Left renal pelvis (tissue), 4 donors: ENCODE results near the gene CDK16. TPM values are rescaled to one million over a fixed set of nuclear protein-coding genes. Genes with fewer than 3 reads are reported as not detected.

Experiments
- DNase-seq, 4 donors: peaks; one replicate each; pipeline ENCODE4 v3.0.0-alpha.2; 2013; ENCODE audit warnings: low read depth in 4 of 4, low spot score in 3 of 4
- polyA plus RNA-seq, 4 donors: library from polyadenylated mRNA; unstranded; fragments of 120-200 nt; gene quantifications; one replicate each; pipeline ENCODE4 v1.2.1, GENCODE V29; 2013; ENCODE audit not compliant: insufficient read length in 4 of 4

Gene CDK16
- polyA plus RNA-seq, 4 donors = 97.1 to 134 (median 110) TPM

DNA sequence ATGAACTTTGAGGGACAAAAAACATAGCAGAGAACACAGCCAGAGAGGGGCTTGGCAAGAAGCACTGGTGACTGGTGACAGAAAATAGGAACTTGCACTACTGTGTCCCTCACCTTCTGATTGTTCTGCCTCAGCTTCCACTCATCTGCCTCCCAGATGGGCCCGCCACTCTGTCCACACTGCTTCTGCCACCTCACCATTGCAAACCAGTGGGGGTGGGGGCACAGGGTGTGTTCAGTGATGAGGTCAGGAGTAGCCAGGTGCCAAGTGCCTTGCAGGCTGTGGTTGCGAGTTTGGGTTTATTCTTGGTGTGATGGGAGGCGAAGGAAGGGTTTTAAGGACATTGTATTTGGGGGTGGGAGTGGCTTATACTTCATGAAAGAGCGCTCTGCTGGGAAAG is 34.0 kb upstream of the CDK16 start:
- DNase-seq = no peak

DNA sequence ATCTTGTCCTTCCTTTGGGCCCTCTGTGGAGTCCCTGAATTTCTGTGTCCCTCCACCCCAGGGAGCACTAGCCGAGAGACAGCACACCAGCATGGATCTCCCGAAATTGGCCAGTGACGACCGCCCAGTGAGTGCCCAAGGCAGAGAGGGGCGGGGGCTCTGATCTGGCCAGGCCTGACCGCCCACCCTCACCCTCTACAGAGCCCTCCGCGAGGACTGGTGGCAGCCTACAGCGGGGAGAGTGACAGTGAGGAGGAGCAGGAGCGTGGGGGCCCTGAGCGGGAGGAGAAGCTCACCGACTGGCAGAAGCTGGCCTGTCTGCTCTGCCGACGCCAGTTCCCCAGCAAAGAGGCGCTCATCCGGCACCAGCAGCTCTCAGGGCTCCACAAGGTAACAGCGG is 33.2 kb upstream of the CDK16 start:
- no peak for DNase-seq

DNA sequence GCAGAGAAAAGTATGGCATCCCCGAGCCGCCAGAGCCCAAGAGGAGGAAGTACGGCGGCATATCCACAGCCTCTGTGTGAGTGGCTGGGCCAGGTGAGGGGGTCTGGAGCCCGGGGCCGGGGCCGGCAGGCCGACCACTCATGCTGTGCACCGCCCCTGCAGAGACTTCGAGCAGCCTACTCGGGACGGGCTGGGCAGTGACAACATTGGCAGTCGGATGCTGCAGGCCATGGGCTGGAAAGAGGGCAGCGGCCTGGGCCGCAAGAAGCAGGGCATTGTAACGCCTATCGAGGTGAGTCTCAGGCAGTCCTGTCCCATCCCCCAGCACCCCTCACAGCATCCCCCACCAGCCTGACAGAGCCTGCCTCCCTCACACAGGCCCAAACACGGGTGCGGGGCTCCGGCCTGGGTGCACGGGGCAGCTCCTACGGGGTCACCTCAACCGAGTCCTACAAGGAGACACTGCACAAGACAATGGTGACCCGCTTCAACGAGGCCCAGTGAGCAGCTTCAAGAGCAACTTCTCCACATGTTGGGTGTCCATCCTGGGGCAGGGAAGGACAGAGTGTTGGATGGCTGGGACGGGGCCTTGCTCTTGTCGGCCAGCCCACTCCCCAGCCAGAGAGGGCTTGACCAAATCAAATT is 32.3 kb upstream of the CDK16 start:
- DNase-seq = no peak

DNA sequence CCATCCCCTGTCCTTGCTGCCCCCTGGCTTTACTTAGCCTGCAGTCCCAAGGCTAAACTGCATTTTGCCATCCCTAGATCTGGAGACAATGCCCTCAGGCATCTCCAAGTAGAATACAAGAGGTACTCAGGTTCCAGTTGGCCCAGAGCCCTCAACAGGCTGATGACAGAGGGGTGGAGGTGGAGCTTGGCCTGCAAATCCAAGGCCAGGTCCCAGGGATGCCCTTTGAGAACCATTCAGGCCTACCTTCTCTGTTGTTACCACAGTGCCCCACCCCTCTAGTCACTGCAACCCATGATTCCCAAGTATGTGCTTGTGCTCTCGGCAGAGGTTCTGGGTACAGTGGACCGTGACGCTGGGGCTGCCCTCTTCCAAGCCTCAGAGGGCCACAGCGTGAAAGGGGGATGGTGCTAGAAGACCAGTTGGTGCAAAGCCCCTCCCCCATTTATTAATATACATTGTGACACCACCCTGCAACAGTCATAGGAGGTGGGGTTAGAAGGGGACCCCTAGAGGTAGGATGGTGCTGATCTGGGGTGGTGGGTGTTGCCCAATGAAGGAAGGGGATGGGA is 31.3 kb upstream of the CDK16 start:
- DNase-seq = no peak

DNA sequence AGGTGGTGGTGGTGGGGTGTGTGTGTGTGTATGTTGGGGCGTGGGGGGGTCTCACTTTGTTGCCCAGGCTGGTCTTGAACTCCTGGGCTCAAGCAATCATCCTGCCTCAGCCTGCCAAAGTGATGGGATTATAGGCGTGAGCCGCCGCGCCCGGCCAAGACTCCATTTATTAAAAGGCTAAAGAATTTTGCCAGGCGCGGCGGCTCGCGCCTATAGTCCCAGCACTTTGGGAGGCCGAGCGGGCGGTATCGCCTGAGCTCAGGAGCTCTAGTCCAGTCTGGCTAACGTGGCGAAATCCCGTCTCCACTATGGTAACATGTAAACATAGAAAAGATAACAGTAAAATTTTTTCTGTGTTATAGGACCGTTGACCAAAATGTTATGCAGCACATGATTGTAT is 28.6 kb upstream of the CDK16 start:
- no peak for DNase-seq

DNA sequence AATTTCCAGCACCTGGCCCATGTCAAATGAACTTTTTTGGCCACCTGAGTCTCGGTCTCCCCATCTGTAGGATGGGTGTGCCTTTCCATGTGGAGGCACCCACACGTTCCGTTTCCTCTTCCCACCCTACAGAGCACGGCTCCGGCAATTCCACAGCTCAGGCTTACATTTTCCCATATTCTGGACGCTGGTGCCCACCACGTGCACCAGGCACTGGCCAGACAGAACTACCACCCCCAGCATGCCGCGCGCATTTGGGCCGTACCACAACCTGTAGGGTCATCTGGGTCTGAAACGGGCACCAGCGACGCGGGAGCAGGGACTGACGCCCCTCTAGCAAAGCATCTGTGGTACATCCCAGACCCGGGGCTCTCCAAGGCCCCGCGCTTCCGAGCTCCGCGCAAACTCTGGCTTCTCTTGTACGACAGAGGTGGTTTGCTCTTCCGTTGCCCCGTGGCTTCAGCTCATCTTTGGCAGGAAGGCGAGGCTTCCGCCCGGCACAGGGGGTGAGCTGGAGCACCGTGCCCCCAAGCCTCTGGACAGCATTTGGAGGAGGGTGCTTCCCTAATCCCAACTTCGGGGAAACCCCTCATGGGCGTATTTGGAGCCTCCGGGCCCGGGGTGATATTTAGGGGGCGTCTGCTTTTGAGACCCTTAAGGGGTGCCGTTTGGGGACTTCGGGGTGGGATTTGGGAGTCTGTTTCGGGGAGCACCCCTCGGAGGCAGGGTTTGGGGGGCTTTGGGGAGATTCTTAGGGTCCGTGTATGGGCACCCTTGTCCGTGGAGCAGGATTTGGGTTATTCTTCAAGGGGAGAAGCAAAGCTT is 27.8 kb upstream of the CDK16 start:
- peak; percentile 52 to 82 (median 63) for DNase-seq

DNA sequence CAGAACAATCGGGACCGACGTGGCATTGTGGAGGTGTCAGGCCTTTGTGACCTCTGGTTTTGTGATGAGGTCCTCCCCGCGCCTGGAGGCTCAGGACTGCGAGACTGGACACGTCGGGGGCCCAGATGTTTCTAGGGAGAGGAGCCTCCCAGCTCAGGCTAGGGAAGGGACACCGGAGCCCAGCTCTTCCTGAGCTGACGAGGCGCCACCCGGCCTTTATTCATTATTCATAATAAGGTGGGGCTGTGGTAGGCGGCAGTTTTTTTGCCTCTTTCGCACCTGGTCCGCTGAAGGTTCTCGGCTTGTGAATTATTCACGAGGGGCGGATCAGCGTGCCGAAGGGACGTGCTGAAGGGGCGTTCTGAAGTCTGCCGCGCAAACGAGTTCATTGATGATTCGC is 27.1 kb upstream of the CDK16 start:
- no peak for DNase-seq

DNA sequence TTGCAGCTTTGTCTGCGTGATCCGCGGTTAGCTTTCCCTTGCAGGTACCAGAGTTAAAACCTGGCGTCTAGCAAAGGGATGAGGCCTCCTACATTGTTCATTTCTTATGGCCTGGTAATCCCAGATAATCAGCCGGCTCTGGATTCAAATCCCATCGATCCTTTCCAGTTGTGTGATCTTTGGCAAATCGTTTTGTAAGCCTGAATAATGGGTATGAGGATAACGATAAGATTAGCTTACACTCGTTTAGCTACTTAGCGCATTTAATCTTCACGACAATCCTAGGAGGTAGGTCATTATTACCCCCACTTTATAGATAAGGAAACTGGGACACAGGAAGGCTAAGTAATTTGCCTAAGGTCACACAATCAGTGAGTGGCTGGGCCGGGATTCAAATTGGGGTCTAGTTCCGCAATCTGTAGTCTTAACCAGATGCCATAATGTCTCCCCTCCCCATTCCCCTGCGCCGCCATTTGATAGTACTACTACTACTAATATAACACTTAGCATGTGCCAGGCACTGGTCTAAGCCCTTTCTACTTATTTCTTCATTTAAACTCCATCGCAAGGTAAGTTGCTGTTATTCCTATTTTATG is 26.6 kb upstream of the CDK16 start:
- no peak for DNase-seq

DNA sequence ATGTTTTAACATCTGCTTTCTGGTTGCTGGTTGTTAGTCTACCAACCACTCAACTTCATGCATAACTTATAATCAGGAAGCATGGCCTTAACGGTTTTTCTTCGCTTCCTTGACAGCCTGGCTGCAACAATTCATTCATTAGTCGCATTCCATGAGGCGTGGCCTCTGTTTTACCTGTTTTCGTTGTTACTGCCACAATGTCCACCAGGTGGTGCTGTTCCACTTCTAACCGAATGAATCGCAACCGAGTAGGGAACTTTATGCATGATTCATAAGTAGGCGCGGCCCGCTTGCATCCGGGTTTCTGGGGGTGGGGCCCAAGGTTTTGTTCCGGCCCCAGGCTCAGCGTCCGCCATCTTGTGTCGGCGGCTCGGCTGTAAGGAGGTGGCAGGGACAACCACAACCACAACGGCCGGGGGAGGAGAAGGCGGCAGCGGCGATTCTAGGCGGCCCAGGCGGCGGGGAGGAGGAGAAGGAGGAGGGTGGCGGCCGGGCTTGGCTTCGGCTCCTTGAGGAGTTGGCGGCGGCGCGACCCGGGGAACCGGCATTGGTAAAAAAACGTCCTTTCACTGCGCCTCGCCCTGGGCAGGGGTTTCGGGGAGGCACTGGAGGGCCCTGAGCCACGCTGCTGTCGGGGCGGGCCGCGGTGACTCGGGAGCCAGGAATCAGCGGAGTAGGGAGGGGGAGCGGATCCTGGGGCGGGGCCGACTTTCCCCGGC is 24.8 kb upstream of the CDK16 start, which contains the start of gene UBA1:
Gene UBA1 (plus strand): TSS at position 355 of the 719 bp plus-strand sequence. CDS start 4,974 bp downstream, outside the sequence.
- peak; percentile 86 to 90 (median 88) for DNase-seq

DNA sequence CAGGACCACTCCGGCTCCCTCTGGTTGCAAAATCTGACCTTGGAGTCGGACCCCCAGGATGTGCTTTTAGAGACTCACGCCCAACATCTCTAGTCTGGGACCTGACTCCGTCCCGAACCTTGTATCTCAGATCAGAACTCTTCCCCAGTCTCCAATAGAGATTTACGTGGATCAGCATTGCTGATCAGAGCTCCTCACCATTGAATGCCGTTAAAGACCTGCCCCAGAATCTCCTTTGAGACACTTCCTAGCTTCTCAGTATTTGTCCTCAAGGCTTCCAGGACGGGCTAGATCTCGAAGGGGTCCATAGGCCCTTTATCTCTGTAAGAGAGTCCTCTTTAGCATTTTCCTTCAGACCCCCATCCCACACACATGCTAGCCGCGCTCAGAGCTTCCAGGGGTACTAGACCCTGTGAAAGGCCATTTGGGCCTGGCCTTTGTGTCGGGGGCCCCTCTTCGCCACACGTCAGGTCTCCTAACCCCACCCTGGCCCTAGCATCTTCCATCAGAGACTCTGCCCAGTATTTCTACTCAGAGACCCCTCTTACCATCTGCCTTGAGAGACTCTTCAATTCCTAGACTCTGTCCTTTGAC is 24.2 kb upstream of the CDK16 start:
- no peak for DNase-seq

DNA sequence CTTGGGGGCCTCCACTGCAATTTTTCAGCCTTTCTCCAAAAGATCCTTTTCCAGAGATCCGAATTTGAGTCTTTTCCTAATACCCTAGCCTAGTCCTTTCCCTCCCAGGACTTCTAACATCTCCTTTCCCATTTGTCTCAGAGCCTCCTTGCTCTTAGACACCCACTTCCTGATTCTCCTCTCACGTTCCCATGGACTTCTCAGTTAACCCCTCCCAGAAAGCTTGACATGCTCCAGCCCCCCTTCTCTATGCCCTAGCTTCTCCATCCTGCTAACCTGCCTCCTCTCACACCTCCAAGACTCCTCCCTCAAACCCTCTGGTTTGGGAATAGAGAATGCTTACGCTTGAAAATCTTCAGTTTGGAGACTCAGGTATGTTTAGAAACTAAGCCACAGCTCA is 22.4 kb upstream of the CDK16 start:
- DNase-seq = no peak

DNA sequence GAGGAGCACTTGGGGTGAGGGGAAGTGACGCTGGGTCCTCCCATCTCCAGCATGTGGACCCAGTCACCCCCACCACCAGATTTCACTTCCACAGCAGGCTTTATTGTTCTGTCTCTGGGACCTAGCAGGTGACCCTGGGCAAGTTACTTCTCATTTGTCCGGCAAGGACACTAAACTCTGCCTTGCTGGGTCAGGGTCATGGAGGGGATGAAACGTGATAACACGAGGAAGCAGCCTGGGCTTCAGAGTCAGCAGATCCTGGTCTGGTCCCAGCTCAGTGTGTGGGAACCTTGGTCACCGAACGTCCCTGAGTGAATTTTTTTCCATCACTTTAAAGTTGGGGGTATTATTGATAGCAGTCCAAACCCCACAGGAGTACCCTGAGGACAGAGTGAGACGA is 21.0 kb upstream of the CDK16 start:
- DNase-seq = no peak

DNA sequence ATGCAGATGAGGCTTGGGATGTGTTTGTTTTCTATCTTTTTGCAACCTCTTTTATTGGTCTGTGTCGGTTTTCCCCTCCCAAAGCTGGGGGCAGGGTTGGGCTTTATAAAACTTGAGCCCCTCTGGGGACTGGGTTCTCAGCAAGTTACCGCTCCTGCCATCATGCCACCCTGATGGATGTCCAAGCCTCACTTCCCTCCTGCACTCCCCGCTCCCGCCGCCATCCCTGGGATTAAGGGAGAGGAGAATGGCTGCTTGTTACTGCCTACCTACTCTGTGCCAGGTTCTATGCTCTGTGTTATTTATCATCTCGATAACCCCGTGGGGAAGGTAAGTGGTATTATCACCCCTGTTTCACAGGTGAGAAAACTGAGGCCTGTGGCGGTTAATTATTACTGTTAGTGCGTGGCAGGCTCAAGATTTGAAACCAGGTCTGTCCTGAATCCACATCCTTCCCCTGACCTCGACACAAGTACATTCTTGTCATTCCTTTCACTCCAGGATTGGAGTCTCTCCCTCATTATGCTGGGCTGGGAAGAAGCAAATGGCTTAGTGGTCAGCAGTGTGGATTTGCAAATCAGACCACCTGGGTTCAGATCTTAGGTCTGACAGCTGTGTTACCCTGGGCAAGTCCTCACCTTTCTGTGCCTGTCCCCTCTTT is 20.3 kb upstream of the CDK16 start:
- no peak for DNase-seq

DNA sequence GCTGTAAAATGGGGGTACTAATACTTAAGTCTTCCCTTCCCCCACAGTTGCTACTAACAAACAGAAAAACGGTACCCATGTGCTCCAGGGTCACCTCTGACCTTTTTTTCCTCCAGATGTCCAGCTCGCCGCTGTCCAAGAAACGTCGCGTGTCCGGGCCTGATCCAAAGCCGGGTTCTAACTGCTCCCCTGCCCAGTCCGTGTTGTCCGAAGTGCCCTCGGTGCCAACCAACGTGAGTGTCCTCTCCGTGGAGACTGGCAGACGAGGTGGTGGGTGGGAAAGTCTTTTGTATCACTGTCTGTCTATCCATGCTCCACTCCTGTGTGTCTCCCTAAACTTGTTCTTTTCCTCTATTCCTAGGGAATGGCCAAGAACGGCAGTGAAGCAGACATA is 19.8 kb upstream of the CDK16 start:
- DNase-seq = no peak

DNA sequence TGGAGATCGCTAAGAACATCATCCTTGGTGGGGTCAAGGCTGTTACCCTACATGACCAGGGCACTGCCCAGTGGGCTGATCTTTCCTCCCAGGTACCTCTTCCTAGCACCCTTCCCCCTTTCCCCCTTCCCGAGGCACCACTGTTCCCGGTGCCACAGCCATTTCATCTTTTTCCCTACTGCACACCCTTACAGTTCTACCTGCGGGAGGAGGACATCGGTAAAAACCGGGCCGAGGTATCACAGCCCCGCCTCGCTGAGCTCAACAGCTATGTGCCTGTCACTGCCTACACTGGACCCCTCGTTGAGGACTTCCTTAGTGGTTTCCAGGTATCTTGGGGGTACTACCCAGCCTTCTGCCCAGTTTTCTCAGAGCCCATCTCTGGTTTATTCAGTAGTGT is 19.2 kb upstream of the CDK16 start:
- no peak for DNase-seq

DNA sequence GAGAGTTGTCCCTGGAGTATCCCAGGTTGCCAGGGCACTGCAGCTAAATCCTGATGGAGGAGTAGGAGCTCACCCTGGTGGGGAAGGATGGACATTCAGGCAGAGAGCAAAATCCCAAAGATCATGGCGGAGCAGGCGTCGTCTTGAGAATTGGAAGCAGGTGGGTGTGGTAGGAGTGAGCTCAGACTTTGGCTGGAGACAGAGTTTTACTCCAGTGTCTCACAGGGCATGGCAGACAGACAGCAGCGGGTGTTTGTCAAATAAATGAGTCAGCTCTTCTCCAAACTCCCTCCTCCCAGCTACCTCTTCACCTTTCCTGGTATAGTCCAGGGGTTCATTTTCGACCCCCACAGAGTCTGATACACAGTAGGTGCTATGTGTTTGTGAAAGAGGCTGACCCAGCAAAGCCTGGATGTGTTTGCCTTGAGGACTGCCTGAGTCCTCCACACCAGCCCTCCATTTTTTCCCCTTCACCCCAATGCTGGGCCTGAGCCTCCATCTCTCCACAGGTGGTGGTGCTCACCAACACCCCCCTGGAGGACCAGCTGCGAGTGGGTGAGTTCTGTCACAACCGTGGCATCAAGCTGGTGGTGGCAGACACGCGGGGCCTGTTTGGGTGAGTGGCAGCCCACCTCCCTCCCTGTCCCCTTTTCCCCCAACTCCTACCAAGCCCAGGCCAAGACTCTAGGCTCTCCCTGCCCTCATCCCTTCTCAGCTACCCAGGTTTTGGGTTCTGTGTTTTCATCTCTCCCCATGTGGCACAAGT is 17.9 kb upstream of the CDK16 start:
- DNase-seq = no peak

DNA sequence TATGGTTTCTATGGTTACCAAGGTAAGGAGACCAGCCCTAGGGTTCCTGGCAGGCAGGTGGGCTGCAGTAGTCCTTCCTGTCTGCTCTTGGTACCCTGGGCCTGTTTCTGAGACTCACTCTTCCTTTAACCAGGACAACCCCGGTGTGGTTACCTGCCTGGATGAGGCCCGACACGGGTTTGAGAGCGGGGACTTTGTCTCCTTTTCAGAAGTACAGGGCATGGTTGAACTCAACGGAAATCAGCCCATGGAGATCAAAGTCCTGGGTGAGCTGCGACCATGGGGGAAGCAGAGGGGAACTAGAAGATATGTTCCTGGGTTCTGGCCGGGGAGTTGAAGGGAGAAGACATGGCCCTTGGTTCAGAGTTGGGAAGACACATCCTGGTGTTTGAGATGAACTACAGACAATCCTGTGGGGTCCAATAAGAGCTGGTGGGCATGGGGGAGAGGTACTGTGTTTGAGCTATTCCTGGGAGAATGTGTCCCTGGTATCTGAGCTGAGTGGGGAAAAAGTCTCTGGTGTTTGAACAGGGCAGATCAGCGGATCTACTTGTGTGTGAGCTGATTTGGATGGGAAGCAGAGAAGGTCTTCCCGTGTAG is 17.0 kb upstream of the CDK16 start:
- no peak for DNase-seq

DNA sequence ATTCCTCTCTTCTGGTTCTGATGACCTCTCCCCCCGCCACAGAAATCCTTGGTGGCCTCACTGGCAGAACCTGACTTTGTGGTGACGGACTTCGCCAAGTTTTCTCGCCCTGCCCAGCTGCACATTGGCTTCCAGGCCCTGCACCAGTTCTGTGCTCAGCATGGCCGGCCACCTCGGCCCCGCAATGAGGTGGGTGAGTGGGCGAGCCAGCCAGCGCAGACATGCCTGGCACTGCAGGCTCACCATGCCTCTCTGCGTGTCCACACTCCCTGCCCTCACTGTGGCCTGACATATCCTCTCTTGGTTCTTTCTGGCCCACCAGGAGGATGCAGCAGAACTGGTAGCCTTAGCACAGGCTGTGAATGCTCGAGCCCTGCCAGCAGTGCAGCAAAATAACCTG is 16.2 kb upstream of the CDK16 start:
- no peak for DNase-seq

DNA sequence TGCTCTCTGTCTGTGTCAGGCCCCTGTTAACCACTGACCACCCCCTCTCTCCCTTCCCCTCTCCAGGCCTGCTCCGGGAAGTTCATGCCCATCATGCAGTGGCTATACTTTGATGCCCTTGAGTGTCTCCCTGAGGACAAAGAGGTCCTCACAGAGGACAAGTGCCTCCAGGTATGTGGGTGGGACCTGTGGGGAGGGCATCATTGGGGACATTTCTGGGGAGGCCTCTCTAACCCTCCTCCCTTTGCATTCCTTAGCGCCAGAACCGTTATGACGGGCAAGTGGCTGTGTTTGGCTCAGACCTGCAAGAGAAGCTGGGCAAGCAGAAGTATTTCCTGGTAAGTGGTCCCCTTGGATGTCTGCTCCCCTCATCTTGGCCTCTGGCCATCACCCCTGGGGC is 15.6 kb upstream of the CDK16 start:
- DNase-seq = no peak
